NT2/D1 (cell line): Measurements from ENCODE around the gene AWAT2.

Experiments used
- SUZ12 ChIP-seq: IDR thresholded peaks from 2 replicates; pipeline ENCODE4 v1.6.1; 2011; ENCODE audit not compliant: insufficient read length, insufficient read depth; ENCODE audit errors: extremely low read depth
- YY1 ChIP-seq: IDR thresholded peaks from 2 replicates; pipeline ENCODE4 v1.6.1; 2011; ENCODE audit not compliant: insufficient read length, insufficient read depth
- ZNF274 ChIP-seq: IDR thresholded peaks from 2 replicates; pipeline ENCODE4 v1.6.1; 2011; ENCODE audit warnings: mild to moderate bottlenecking, low read depth, low read length

DNA sequence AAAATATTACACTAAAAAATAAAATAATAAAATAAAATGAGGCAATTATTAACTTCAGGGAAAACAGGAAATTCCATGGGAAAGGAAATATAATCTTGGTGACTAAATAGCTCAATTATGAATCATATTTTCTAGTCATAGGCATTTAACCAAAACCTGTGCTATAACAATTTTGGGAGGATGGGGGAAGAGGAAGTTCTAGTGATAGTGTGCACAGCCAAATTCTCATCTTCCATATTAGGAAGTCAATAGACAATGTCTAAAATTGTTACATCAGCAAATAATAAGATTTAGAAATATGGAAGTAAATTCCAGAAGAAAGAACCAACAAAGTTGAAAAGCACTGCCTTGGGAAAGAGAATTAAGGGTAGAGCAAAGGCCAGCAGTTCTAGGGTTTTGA is 2.8 kb downstream of the AWAT2 start:
- TF ChIP-seq YY1 (no peak), ZNF274 (no peak), SUZ12 (no peak)
